ENCODE measurements around the gene PSAP.

The PSAP gene

DNA sequence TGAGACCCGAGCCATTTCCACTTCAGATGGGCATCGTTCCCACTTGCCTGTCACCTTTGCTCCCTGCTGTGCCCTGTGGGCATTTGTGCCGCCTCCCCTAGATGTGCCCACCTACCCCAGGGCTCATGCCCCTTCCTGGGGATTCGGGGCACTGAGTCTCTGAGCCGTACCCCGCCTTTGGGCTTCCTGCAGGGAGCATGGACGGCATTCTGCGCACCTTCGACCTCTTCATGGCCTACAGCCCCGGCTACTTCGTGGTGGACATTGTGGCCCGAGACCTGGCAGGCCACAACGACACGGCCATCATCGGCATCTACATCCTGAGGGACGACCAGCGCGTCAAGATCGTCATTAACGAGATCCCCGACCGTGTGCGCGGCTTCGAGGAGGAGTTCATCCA, 41.4 kb downstream of the PSAP start:
- TF ChIP-seq CTCF (IDR thresholded peaks at IDR 0.05; ENCODE audit: low read depth, low read length) = no peak
- no peak for DNase-seq (ENCODE audit: extremely low read depth, low read depth)

GRCh38 chr10:71807557-71808510, 43.2 kb downstream of the PSAP start:
- TF ChIP-seq CTCF (IDR thresholded peaks at IDR 0.05; ENCODE audit: low read depth, low read length) = no peak
- DNase-seq (ENCODE audit: extremely low read depth, low read depth) = no peak

DNA sequence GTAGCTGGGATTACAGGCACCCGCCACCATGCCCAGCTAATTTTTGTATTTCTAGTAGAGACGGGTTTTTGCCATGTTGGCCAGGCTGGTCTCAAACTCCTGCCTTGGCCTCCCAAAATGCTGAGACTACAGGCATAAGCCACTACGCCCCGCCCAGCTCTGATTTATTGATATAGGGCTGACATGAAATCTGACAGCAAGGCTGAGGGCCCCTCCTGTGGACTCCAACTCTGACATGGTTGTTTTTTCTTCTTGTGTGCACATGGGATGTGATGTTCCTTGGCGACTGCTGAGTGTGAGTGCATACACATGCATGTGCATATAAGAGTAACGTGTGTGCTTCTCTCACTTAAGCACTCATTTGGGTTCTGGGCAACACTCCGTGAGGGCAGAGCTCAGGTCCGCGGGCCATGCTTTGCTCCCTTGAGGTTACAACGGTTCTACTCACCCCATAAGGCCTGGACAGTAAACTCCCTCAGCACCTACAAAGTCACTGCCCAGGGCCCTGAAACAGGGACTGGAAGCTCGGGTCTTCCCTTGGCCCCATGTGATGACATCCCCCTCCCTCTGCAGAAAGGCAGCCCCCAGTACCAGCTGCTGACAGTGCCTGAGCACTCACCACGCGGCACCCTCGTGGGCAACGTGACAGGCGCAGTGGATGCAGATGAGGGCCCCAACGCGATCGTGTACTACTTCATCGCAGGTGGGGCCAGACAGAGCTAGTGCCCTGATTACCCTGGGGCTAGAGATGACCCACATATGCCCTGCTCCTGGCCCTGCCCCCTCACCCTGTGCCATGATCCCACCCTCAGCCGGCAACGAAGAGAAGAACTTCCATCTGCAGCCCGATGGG, 44.1 kb downstream of the PSAP start:
- DNase-seq (ENCODE audit: extremely low read depth, low read depth) = no peak
- no peak for TF ChIP-seq CTCF (IDR thresholded peaks at IDR 0.05; ENCODE audit: low read depth, low read length)

DNA sequence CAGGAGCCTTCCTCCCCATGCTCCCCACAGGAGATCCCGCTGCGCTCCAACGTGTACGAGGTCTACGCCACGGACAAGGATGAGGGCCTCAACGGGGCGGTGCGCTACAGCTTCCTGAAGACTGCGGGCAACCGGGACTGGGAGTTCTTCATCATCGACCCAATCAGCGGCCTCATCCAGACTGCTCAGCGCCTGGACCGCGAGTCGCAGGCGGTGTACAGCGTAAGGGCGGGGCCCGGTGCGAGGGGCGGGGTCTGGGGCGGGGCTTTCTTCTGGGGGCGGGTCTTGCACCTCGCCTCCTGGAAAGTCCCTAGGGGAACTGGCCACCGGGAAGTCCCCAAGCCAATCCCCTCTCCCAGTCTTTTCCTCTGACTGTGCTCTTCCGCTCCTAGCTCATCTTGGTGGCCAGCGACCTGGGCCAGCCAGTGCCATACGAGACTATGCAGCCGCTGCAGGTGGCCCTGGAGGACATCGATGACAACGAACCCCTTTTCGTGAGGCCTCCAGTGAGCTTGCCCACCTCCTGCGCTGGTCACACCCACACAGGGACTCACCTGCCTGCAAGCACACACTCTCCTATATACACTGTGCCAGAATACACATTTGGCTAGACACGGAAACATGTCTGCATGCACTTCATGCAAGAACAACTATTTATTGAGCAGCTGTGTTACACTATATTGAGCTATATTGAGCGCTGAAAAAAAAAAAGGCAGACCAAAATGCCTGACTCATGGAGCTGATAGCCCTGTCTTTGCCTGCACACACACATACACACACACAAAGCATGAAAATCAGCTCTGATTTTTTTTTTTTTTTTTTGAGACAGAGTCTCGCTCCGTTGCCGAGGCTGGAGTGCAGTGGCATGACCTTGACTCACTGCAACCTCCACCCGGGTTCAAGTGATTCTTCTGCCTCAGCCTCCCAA, 45.0 kb downstream of the PSAP start:
- no peak for DNase-seq (ENCODE audit: extremely low read depth, low read depth)
- TF ChIP-seq CTCF (IDR thresholded peaks at IDR 0.05; ENCODE audit: low read depth, low read length) = no peak

DNA sequence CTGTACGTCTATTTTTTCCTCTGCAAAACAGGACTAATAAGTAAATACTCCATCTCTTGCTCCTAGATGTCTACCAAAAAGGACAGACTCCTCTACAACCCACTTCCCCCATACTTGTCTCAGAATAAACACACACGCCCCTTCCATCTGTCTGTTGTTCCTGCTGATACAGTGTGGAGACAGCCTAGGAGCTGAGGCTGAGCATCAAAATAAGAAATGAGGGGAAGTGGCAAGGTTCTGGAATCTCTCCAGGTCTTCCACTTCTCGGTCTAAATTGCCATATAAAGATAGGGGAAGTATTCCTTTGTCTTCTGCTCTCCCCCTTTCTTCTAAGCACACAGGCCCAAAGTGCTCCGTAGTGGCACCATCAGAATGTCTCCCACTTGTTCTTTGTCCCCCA, 47.0 kb downstream of the PSAP start:
- no peak for TF ChIP-seq CTCF (IDR thresholded peaks at IDR 0.05; ENCODE audit: low read depth, low read length)
- no peak for DNase-seq (ENCODE audit: extremely low read depth, low read depth)

DNA sequence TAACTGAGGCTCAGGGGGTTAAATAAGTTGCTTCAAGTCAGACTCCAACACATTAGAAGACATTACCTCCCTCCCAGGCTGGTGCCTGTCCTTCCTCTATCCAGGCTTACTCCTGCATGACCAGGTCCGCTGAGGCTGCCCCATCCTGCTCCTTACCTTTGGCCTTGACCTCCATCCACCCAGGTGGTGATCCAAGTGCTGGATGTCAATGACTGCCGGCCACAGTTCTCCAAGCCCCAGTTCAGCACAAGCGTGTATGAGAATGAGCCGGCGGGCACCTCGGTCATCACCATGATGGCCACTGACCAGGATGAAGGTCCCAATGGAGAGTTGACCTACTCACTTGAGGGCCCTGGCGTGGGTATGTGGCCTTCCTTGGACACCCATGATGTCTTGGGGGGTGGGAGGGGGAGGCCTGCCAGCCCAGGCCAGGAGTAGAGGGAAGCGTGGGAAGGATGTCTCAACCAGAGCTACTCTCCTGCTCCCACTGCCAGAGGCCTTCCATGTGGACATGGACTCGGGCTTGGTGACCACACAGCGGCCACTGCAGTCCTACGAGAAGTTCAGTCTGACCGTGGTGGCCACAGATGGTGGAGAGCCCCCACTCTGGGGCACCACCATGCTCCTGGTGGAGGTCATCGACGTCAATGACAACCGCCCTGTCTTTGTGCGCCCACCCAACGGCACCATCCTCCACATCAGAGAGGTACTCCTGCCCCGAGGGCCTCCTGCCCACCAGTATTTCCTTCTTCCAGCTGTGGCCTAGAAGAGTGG, 48.1 kb downstream of the PSAP start:
- no peak for TF ChIP-seq CTCF (IDR thresholded peaks at IDR 0.05; ENCODE audit: low read depth, low read length)
- DNase-seq (ENCODE audit: extremely low read depth, low read depth) = no peak
